Ascending aorta (tissue), 2 donors: Measurements from ENCODE around the gene PSMD10. TPM values are rescaled to one million over a fixed set of nuclear protein-coding genes. Genes with fewer than 3 reads are reported as not detected.

Source experiments
- DNase-seq, 2 donors: peaks; one replicate each; pipeline ENCODE4 v3.0.0-alpha.2; 2019; ENCODE audit warnings: low spot score in 2 of 2
- H3K27ac ChIP-seq, 2 donors: fragments of 200-600 bp; sonication (generic); one replicate each; pipeline ENCODE4 v1.5.1; 2016 to 2017; ENCODE audit warnings: mild to moderate bottlenecking in 1 of 2
- H3K27me3 ChIP-seq: fragments of 200-600 bp; sonication (generic); one replicate; pipeline ENCODE4 v1.5.1; 2017
- H3K36me3 ChIP-seq, 2 donors: fragments of 200-600 bp; sonication (generic); one replicate each; pipeline ENCODE4 v1.5.1; 2016
- H3K4me1 ChIP-seq, 2 donors: fragments of 200-600 bp; sonication (generic); one replicate each; pipeline ENCODE4 v1.5.1; 2016 to 2017; ENCODE audit warnings: mild to moderate bottlenecking in 1 of 2
- H3K4me3 ChIP-seq, 2 donors: fragments of 200-600 bp; sonication (generic); one replicate each; pipeline ENCODE4 v1.5.1; 2016 to 2017; ENCODE audit warnings: mild to moderate bottlenecking in 1 of 2
- H3K9me3 ChIP-seq, 2 donors: fragments of 200-600 bp; sonication (generic); one replicate each; pipeline ENCODE4 v1.5.1; 2016
- CTCF ChIP-seq, 3 experiments: fragments of 200-600 bp in 2 of 3; fragments of 450-650 bp in 1 of 3; sonication (generic) in 2 of 3; IDR thresholded peaks; one replicate each; pipeline ENCODE4 v1.5.1; 2016 to 2019; ENCODE audit warnings: antibody characterized with exemption in 3 of 3, mild to moderate bottlenecking in 1 of 3, moderate library complexity in 1 of 3
- intact Hi-C: fragments of 100-400 bp; cut with DNase I; formaldehyde crosslinking; loops from one replicate; pipeline ENCODE4 v1.15.1; 2023
- total RNA-seq: library from RNA; depleted of rRNA; stranded (reverse); fragments of >200 nt; gene quantifications from one replicate; pipeline ENCODE4 v1.1.0, GENCODE V29; 2016

The PSMD10 gene
- total RNA-seq, 1 donor from 2014 or later = 11.5 TPM

- H3K27me3 ChIP-seq = no peaks in the 10 kb centered on the region
- H3K4me3 ChIP-seq = no peak overlapping the region
- no peaks in the 10 kb centered on the region for H3K36me3 ChIP-seq
- DNase-seq = no peak
- no peak for TF ChIP-seq CTCF (IDR thresholded peaks at IDR 0.05)
- H3K27ac ChIP-seq = no peak overlapping the region
- no peaks in the 10 kb centered on the region for H3K4me1 ChIP-seq
- no peaks in the 10 kb centered on the region for H3K9me3 ChIP-seq
- intact Hi-C loops = no loop called here
These were observed 18.6 kb downstream of the PSMD10 start for GRCh38 chrX:108072746-108073145.

GRCh38 chrX:108071578-108071977 lies 19.8 kb downstream of the PSMD10 start:
- no peak for DNase-seq
- no peak for TF ChIP-seq CTCF (IDR thresholded peaks at IDR 0.05)
- H3K36me3 ChIP-seq = no peaks in the 10 kb centered on the region
- H3K4me3 ChIP-seq = no peak overlapping the region
- no peaks in the 10 kb centered on the region for H3K9me3 ChIP-seq
- no peaks in the 10 kb centered on the region for H3K27me3 ChIP-seq
- no peak overlapping the region for H3K27ac ChIP-seq
- intact Hi-C loops = no loop called here
- H3K4me1 ChIP-seq = no peaks in the 10 kb centered on the region

GRCh38 chrX:108070891-108071290 lies 20.5 kb downstream of the PSMD10 start:
- H3K9me3 ChIP-seq = no peaks in the 10 kb centered on the region
- H3K4me3 ChIP-seq = no peak overlapping the region
- no peak for TF ChIP-seq CTCF (IDR thresholded peaks at IDR 0.05)
- H3K27ac ChIP-seq = no peak overlapping the region
- no peaks in the 10 kb centered on the region for H3K36me3 ChIP-seq
- intact Hi-C loops = no loop called here
- H3K27me3 ChIP-seq = no peaks in the 10 kb centered on the region
- DNase-seq = no peak
- H3K4me1 ChIP-seq = no peaks in the 10 kb centered on the region

- H3K4me3 ChIP-seq = no peak overlapping the region
- no peaks in the 10 kb centered on the region for H3K4me1 ChIP-seq
- no peak for TF ChIP-seq CTCF (IDR thresholded peaks at IDR 0.05)
- no peak for DNase-seq
- H3K27ac ChIP-seq = no peak overlapping the region
- no peaks in the 10 kb centered on the region for H3K27me3 ChIP-seq
- intact Hi-C loops = no loop called here
- no peaks in the 10 kb centered on the region for H3K9me3 ChIP-seq
- H3K36me3 ChIP-seq = no peaks in the 10 kb centered on the region
These were observed 23.2 kb downstream of the PSMD10 start for GRCh38 chrX:108068121-108068520.

- intact Hi-C loops = no loop called here
- Histone ChIP-seq H3K27me3 (no peaks in the 10 kb centered on the region), H3K4me1 (no peaks in the 10 kb centered on the region), H3K4me3 (no peak overlapping the region), H3K27ac (no peak overlapping the region), H3K9me3 (no peaks in the 10 kb centered on the region), H3K36me3 (no peaks in the 10 kb centered on the region)
- no peak for TF ChIP-seq CTCF (IDR thresholded peaks at IDR 0.05)
- DNase-seq = no peak
These were observed 26.7 kb downstream of the PSMD10 start for GRCh38 chrX:108064613-108065012.

- no peak for DNase-seq
- no peaks in the 10 kb centered on the region for H3K27me3 ChIP-seq
- intact Hi-C loops = no loop called here
- no peak overlapping the region for H3K4me3 ChIP-seq
- TF ChIP-seq CTCF (IDR thresholded peaks at IDR 0.05) = no peak
- H3K9me3 ChIP-seq = no peaks in the 10 kb centered on the region
- no peaks in the 10 kb centered on the region for H3K36me3 ChIP-seq
- no peaks in the 10 kb centered on the region for H3K4me1 ChIP-seq
- no peak overlapping the region for H3K27ac ChIP-seq
These were observed 27.3 kb downstream of the PSMD10 start for GRCh38 chrX:108064001-108064400.
